Fibroblast of lung (primary cell): Measurements from ENCODE around the gene C11orf52.

Experiments used
- CTCF ChIP-seq, 2 donors: IDR thresholded peaks in 1 of 2; conservative IDR thresholded peaks in 1 of 2; 1 replicate in 1 of 2; 2 replicates in 1 of 2; pipeline ENCODE4 v1.5.1; 2011 to 2012; ENCODE audit warnings: low read length in 2 of 2, control low read depth in 1 of 2, inconsistent platforms in 1 of 2, low read depth in 1 of 2, mild to moderate bottlenecking in 1 of 2
- EZH2 ChIP-seq: IDR thresholded peaks from 2 replicates; pipeline ENCODE4 v1.5.1; 2012; ENCODE audit warnings: low read length, control low read depth, mild to moderate bottlenecking; ENCODE audit errors: missing control alignments

GRCh38 chr11:111911563-111912401, 6.9 kb upstream of the C11orf52 start, which contains the start of gene CRYAB:
- TF ChIP-seq CTCF (conservative IDR thresholded peaks at IDR 0.05 in 1 of 2, IDR thresholded peaks at IDR 0.05 in 1 of 2; ENCODE audit: low read depth in 1 of 2, low read length in 2 of 2) (no peak), EZH2 (no peak)
